Measurements from ENCODE around the gene TRMT61A. TPM values are rescaled to one million over a fixed set of nuclear protein-coding genes. Genes with fewer than 3 reads are reported as not detected.

Gene TRMT61A
- total and polyA plus RNA-seq, 9 of the 15 experiments (the other 6 are each of a cell fraction or from before 2014, with no cell fraction given), result 0.10 to 24.8 (median 5.1) TPM

DNA sequence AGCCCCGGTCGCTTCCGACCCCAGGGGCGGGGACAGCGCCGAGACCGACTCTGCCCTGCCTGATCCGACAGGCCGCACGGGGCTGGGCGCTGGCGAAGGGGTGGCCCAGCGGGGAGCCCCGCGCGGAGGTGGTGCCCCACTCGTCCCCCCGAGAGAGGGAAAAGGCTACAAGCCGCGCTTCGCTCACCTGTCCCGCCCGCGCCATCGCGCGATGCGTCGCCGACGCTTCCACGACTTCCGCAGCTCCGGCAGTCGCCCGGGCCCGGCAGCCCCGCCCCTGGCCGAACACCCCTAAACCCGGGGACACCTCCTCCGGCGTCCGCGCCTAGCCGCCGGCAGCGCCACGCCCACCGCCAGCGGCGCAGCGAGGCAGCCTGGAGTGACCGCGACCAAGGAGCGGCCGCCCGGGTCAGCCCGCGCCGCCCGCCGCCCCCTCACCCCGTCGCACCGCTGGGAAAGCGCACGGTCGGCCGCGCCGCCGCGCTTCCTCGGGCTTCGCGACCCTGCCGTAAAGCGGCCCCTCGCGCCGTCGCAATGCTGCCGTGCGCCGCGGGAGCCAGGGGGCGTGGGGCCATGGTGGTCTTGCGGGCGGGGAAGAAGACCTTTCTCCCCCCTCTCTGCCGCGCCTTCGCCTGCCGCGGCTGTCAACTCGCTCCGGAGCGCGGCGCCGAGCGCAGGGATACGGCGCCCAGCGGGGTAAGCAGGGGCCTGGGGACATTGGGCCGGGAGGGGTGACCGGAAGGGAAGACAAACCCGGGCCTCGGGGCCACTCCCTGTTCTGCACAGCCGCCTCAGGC, 33.6 kb downstream of the TRMT61A start, which contains the start of the genes BAG5 and COA8 (continued):
- TF ChIP-seq, protein P1, sequence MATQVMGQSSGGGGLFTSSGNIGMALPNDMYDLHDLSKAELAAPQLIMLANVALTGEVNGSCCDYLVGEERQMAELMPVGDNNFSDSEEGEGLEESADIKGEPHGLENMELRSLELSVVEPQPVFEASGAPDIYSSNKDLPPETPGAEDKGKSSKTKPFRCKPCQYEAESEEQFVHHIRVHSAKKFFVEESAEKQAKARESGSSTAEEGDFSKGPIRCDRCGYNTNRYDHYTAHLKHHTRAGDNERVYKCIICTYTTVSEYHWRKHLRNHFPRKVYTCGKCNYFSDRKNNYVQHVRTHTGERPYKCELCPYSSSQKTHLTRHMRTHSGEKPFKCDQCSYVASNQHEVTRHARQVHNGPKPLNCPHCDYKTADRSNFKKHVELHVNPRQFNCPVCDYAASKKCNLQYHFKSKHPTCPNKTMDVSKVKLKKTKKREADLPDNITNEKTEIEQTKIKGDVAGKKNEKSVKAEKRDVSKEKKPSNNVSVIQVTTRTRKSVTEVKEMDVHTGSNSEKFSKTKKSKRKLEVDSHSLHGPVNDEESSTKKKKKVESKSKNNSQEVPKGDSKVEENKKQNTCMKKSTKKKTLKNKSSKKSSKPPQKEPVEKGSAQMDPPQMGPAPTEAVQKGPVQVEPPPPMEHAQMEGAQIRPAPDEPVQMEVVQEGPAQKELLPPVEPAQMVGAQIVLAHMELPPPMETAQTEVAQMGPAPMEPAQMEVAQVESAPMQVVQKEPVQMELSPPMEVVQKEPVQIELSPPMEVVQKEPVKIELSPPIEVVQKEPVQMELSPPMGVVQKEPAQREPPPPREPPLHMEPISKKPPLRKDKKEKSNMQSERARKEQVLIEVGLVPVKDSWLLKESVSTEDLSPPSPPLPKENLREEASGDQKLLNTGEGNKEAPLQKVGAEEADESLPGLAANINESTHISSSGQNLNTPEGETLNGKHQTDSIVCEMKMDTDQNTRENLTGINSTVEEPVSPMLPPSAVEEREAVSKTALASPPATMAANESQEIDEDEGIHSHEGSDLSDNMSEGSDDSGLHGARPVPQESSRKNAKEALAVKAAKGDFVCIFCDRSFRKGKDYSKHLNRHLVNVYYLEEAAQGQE (IDR thresholded peaks at IDR 0.05; ENCODE audit: borderline replicate concordance), result no peak
- TF ChIP-seq, protein P1 (CRISPR knock-in tag; IDR thresholded peaks at IDR 0.05; ENCODE audit: low read depth), result 0 out of 2 replicates have a peak, but pooled peaks have one; percentile 39
- TF ChIP-seq, protein P2, sequence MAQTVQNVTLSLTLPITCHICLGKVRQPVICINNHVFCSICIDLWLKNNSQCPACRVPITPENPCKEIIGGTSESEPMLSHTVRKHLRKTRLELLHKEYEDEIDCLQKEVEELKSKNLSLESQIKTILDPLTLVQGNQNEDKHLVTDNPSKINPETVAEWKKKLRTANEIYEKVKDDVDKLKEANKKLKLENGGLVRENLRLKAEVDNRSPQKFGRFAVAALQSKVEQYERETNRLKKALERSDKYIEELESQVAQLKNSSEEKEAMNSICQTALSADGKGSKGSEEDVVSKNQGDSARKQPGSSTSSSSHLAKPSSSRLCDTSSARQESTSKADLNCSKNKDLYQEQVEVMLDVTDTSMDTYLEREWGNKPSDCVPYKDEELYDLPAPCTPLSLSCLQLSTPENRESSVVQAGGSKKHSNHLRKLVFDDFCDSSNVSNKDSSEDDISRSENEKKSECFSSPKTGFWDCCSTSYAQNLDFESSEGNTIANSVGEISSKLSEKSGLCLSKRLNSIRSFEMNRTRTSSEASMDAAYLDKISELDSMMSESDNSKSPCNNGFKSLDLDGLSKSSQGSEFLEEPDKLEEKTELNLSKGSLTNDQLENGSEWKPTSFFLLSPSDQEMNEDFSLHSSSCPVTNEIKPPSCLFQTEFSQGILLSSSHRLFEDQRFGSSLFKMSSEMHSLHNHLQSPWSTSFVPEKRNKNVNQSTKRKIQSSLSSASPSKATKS (CRISPR knock-in tag; IDR thresholded peaks at IDR 0.05), result no peak
- TF ChIP-seq KDM1A (IDR thresholded peaks at IDR 0.05) (no peak), NR2C2 (CRISPR knock-in tag; IDR thresholded peaks at IDR 0.05) (no peak), NR2C2 (tag; IDR thresholded peaks at IDR 0.05) (peak; percentile 80; the same call in 1 of the 2 replicates), RBBP5 (IDR thresholded peaks at IDR 0.05; ENCODE audit: borderline replicate concordance, insufficient read depth, low read length, poor library complexity, severe bottlenecking) (peak; percentile 97), GABPA (tag; conservative IDR thresholded peaks at IDR 0.05; ENCODE audit: low read depth) (peak; percentile 79)
- TF ChIP-seq, protein P3, sequence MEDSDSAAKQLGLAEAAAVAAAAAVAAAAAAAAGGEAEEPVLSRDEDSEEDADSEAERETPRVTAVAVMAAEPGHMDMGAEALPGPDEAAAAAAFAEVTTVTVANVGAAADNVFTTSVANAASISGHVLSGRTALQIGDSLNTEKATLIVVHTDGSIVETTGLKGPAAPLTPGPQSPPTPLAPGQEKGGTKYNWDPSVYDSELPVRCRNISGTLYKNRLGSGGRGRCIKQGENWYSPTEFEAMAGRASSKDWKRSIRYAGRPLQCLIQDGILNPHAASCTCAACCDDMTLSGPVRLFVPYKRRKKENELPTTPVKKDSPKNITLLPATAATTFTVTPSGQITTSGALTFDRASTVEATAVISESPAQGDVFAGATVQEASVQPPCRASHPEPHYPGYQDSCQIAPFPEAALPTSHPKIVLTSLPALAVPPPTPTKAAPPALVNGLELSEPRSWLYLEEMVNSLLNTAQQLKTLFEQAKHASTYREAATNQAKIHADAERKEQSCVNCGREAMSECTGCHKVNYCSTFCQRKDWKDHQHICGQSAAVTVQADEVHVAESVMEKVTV (CRISPR knock-in tag; IDR thresholded peaks at IDR 0.05), result no peak
- TF ChIP-seq, protein P4, sequence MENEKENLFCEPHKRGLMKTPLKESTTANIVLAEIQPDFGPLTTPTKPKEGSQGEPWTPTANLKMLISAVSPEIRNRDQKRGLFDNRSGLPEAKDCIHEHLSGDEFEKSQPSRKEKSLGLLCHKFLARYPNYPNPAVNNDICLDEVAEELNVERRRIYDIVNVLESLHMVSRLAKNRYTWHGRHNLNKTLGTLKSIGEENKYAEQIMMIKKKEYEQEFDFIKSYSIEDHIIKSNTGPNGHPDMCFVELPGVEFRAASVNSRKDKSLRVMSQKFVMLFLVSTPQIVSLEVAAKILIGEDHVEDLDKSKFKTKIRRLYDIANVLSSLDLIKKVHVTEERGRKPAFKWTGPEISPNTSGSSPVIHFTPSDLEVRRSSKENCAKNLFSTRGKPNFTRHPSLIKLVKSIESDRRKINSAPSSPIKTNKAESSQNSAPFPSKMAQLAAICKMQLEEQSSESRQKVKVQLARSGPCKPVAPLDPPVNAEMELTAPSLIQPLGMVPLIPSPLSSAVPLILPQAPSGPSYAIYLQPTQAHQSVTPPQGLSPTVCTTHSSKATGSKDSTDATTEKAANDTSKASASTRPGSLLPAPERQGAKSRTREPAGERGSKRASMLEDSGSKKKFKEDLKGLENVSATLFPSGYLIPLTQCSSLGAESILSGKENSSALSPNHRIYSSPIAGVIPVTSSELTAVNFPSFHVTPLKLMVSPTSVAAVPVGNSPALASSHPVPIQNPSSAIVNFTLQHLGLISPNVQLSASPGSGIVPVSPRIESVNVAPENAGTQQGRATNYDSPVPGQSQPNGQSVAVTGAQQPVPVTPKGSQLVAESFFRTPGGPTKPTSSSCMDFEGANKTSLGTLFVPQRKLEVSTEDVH (IDR thresholded peaks at IDR 0.05; ENCODE audit: low read depth, partially characterized antibody), result peak; percentile 52

Data from K562 (cell line).